Chondrocyte (in vitro differentiated cells): ENCODE results near the gene DDI2. TPM values are rescaled to one million over a fixed set of nuclear protein-coding genes. Genes with fewer than 3 reads are reported as not detected.
A peak's percentile ranks its signal among the peaks of the same experiment; 100 is the strongest.

Source experiments
- DNase-seq: peaks from one replicate; pipeline ENCODE4 v3.0.0; 2021; ENCODE audit warnings: mixed read lengths, low spot score
- H3K27ac Mint-ChIP-seq: one replicate; pipeline ENCODE4 v1.8.0; 2021; ENCODE audit warnings: mild to moderate bottlenecking, moderate library complexity, mixed read lengths; ENCODE audit not compliant: unreplicated experiment
- H3K27me3 Mint-ChIP-seq: 2 replicates; pipeline ENCODE4 v1.8.0; 2021; ENCODE audit warnings: low read depth, mixed read lengths
- H3K36me3 Mint-ChIP-seq: 2 replicates; pipeline ENCODE4 v1.8.0; 2021; ENCODE audit warnings: low read depth, mixed read lengths
- H3K4me1 Mint-ChIP-seq: 2 replicates; pipeline ENCODE4 v1.8.0; 2021; ENCODE audit warnings: low read depth, mild to moderate bottlenecking, mixed read lengths
- H3K4me3 Mint-ChIP-seq: one replicate; pipeline ENCODE4 v1.8.0; 2021; ENCODE audit warnings: mild to moderate bottlenecking, moderate library complexity, mixed read lengths; ENCODE audit not compliant: unreplicated experiment
- H3K9me3 Mint-ChIP-seq: 2 replicates; pipeline ENCODE4 v1.8.0; 2021; ENCODE audit warnings: low read depth, mixed read lengths
- CTCF ChIP-seq: fragments of 200-600 bp; sonication (generic); IDR thresholded peaks from 2 replicates; pipeline ENCODE4 v1.5.0; 2021; ENCODE audit warnings: antibody characterized with exemption, mild to moderate bottlenecking, moderate library complexity
- total RNA-seq: library from RNA; stranded (reverse); gene quantifications from 3 replicates; pipeline ENCODE4 v1.2.1, GENCODE V29; 2021

The DDI2 gene
- total RNA-seq, 1 donor from 2014 or later, result 20.0 TPM

GRCh38 chr1:15625056-15625917, 8.0 kb downstream of the DDI2 start:
- H3K4me3 Mint-ChIP-seq, result no peak overlapping the region
- H3K36me3 Mint-ChIP-seq, result peaks cover 8% of the 10 kb centered on the region
- no peaks in the 10 kb centered on the region for H3K27me3 Mint-ChIP-seq
- H3K4me1 Mint-ChIP-seq, result peaks cover 40% of the 10 kb centered on the region
- no peak overlapping the region for H3K27ac Mint-ChIP-seq
- H3K9me3 Mint-ChIP-seq, result no peaks in the 10 kb centered on the region
- no peak for DNase-seq
- TF ChIP-seq CTCF, result no peak

- no peak for DNase-seq
- H3K4me1 Mint-ChIP-seq, result peaks cover 32% of the 10 kb centered on the region
- no peak overlapping the region for H3K4me3 Mint-ChIP-seq
- TF ChIP-seq CTCF, result no peak
- no peaks in the 10 kb centered on the region for H3K27me3 Mint-ChIP-seq
- no peaks in the 10 kb centered on the region for H3K9me3 Mint-ChIP-seq
- no peak overlapping the region for H3K27ac Mint-ChIP-seq
- peaks cover 13% of the 10 kb centered on the region for H3K36me3 Mint-ChIP-seq
These were observed 9.2 kb downstream of the DDI2 start for GRCh38 chr1:15626269-15626950.

- H3K36me3 Mint-ChIP-seq, result peaks cover 16% of the 10 kb centered on the region
- no peaks in the 10 kb centered on the region for H3K9me3 Mint-ChIP-seq
- no peak for TF ChIP-seq CTCF
- no peak overlapping the region for H3K4me3 Mint-ChIP-seq
- DNase-seq, result no peak
- H3K4me1 Mint-ChIP-seq, result peaks cover 24% of the 10 kb centered on the region
- H3K27ac Mint-ChIP-seq, result peak overlapping the region; percentile 12
- H3K27me3 Mint-ChIP-seq, result no peaks in the 10 kb centered on the region
These were observed 10.2 kb downstream of the DDI2 start for GRCh38 chr1:15627343-15627988.

- DNase-seq, result no peak
- Mint-ChIP-seq H3K27ac (no peak overlapping the region), H3K27me3 (no peaks in the 10 kb centered on the region), H3K4me3 (no peak overlapping the region), H3K4me1 (peaks cover 23% of the 10 kb centered on the region), H3K9me3 (no peaks in the 10 kb centered on the region), H3K36me3 (peaks cover 16% of the 10 kb centered on the region)
- TF ChIP-seq CTCF, result no peak
These were observed 10.7 kb downstream of the DDI2 start for GRCh38 chr1:15628003-15628402.

GRCh38 chr1:15633756-15634420, 16.6 kb downstream of the DDI2 start:
- Mint-ChIP-seq H3K9me3 (no peaks in the 10 kb centered on the region), H3K36me3 (peaks cover 36% of the 10 kb centered on the region), H3K4me3 (no peak overlapping the region), H3K27ac (no peak overlapping the region), H3K27me3 (no peaks in the 10 kb centered on the region), H3K4me1 (no peaks in the 10 kb centered on the region)
- DNase-seq, result no peak
- TF ChIP-seq CTCF, result no peak
